GM08714 (cell line): ENCODE data around the gene CEACAM20.
"Not testable (repeated sequence)": the region's sequence is repeated elsewhere in the genome, so short reads cannot be mapped to it uniquely, and the experiment has no call there.

Experiments
- H3K4me3 ChIP-seq: fragments of 200-500 bp; sonication (Bioruptor generic); 2 replicates; pipeline ENCODE4 v1.5.1; 2014; ENCODE audit warnings: mild to moderate bottlenecking, low read length, inconsistent platforms
- ZNF274 ChIP-seq: IDR thresholded peaks from 2 replicates; pipeline ENCODE4 v1.6.1; 2012; ENCODE audit warnings: mild to moderate bottlenecking, low read depth, low read length

Gene CEACAM20

GRCh38 chr19:44476559-44477408 is 52.7 kb downstream of the CEACAM20 start:
- peak; percentile 98 for TF ChIP-seq ZNF274
- H3K4me3 ChIP-seq = no peak overlapping the region

GRCh38 chr19:44468730-44469129 is 60.7 kb downstream of the CEACAM20 start:
- not testable (repeated sequence) for H3K4me3 ChIP-seq

- H3K4me3 ChIP-seq = not testable (repeated sequence)
Observed at GRCh38 chr19:44462600-44463286, 66.7 kb downstream of the CEACAM20 start.
